ENCODE measurements around the gene CHST8.
"Not testable (repeated sequence)": the region's sequence is repeated elsewhere in the genome, so short reads cannot be mapped to it uniquely, and the experiment has no call there.

Gene CHST8

GRCh38 chr19:33688171-33688992, 66.6 kb downstream of the CHST8 start:
- in situ Hi-C loops (cut with HindIII; ENCODE audit: low sequenced_read_pairs) = no loop called here

GRCh38 chr19:33689138-33689746, 67.5 kb downstream of the CHST8 start:
- in situ Hi-C loops (cut with HindIII; ENCODE audit: low sequenced_read_pairs) = no loop called here

DNA sequence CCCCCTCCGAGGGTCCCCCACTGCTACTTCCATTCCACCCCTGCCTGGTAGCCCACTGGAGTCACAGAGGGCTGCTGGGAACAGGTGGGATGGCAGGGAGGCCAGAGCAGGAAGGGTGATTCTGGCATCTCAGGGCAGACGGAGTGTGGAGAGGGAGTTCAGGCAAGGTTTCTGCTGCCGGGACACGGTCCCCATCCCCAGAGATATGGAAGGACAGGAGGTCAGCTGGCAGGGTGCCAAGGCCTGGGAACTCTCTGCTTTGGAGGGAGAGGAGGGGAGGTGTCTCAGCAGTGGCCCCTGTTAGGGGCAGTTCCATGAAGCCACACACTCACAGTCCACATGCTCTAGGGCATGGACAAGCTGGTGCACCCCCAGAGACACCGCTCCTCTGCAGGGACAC, 68.1 kb downstream of the CHST8 start:
- in situ Hi-C loops (cut with HindIII; ENCODE audit: low sequenced_read_pairs) = no loop called here

GRCh38 chr19:33690378-33691029, 68.8 kb downstream of the CHST8 start:
- in situ Hi-C loops (cut with HindIII; ENCODE audit: low sequenced_read_pairs) = no loop called here

DNA sequence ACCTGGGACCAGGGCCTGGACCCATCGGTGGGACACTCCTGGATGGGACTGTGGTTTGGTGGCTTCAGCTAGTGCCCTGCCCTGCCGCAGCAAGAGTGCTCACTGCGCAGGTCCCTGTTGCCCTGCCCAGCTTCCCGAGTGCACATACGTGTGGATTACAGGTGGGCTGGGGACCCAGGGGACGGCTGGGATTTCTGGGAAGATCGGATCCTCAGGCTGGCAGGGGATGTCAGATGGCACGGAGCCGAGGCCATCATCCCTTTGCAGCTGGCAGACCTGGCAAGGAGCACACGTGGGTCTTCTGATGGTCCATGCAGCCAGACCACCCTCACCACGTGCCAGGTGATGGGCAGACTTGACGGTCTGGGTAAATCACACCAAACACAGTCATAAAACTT, 69.3 kb downstream of the CHST8 start:
- in situ Hi-C loops (cut with HindIII; ENCODE audit: low sequenced_read_pairs) = no loop called here

DNA sequence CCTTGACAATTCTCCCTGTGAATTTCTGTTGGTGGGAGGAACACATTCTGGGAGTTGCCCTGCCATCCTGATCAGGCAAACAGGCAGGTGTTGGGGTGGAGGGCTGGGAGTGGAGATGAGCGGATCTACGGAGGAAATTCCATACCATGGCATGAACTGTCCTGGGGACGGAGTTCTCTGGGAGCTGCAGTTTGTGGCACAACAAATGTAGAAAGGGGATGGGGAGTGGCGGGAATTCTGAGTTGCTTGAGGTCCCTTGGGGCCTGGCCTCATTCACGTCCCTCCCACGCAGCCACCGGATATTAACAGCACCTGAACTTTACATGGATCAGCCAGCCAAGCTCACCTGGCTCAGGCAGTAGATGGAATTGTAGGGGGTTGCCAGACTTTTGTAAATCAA, 70.0 kb downstream of the CHST8 start:
- in situ Hi-C loops (cut with HindIII; ENCODE audit: low sequenced_read_pairs) = no loop called here

- in situ Hi-C loops (cut with HindIII; ENCODE audit: low sequenced_read_pairs) = no loop called here
Measured at GRCh38 chr19:33693678-33694077, 71.9 kb downstream of the CHST8 start.

DNA sequence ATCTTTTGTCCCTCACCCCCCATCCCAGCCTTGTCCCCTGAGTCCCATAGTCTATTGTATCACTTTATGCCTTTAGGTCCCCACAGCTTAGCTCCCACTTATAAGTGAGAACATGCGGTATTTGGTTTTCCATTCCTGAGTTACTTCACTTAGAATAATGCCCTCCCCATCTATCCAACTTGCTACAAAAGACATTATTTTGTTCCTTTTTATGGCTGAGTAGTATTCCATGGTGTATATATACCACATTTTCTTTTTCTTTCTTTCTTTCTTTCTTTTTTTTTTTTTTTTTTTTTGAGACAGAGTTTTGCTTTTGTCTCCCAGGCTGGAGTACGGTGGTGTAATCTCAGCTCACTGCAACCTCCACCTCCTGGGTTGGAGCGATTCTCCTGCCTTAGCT, 73.8 kb downstream of the CHST8 start:
- in situ Hi-C loops (cut with HindIII; ENCODE audit: low sequenced_read_pairs) = not testable (repeated sequence)

DNA sequence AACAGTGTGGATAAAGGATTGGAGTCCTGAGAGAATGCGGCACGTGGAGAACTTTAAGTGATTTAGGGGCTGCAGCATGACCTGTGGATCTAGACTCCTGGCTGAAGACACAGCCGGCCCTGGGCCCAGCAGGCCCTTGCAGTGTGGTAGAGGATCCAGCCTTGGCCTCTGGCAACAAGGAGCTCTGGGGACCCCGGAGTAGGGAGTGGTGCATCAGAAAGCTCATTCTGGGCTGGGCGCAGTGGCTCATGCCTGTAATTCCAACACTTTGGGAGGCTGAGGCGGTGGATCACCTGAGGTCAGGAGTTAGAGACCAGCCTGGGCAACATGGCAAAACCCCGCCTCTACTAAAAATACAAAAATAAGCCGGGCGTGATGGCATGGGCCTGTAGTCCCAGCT, 76.0 kb downstream of the CHST8 start:
- in situ Hi-C loops (cut with HindIII; ENCODE audit: low sequenced_read_pairs) = no loop called here

DNA sequence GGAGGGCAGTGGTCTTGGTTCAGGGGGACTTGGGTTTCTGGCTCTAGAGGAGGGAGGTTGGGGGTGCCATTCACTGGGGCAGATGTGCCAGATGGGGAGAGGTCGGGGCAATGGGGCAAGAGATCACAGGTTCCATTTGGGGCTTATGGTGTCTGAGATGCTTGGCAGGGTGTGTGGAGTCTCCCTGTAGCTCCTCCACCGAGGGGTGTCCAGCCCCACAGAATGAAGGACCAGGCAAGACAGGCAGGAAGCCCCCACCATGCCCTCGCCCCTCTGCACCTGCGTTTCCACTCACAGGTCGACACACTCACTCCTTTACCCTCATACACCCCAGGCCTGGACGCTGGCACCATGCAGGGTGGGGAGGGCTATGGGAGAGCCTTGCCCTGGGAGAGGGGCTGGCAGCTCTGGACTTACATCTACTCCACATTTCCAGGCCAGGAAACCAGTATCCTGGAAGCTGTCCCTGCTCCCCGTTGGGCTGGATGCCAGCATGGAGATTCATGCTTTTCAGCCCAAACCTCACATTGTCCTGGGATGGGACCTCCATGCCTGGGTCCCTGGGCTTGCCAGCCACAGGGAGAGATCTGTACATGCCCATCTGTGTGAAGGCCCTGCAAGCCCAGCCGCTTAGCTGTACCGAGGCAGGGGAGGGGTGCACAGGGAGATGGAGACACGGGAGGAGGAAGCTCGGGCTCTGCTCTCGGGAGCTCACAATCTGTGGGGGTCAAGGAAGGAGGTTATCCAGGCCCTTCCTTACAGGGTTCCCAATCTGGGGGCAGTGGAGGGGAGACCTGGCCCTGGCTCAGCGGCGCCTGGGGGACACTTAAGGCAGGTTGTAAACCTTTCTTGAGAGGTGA, 77.1 kb downstream of the CHST8 start:
- in situ Hi-C loops (cut with HindIII; ENCODE audit: low sequenced_read_pairs) = no loop called here

DNA sequence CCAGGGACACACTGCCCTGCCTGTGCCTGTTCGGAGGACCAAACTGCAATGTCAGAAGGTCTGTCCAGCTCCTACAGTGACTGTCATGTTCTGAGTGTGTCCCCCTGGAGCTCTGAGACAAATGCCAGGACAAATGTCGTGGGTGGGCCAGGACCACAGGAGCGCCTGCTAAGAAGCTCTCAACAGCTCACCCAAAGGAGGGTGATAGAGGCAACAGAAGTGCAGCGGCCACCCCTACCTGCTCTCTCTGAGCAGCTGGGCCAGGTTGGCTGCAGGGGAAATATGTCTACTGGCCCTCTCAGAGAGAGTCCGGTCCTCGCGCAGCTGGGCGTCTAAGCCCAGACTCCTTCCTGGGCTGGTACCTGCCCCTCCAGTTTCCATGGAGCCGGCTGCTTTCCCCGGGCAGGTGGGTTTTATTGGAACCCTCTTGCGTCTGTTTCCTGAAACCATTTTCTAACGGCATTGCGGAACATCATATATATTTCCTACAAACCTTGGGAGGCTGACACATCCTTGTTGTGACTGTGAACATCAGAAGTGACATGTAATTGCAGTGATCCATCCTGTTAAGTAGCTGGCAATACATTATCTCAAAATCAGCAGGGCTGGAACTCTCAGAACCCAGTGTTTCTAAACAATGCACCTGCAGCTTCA, 78.1 kb downstream of the CHST8 start:
- in situ Hi-C loops (cut with HindIII; ENCODE audit: low sequenced_read_pairs) = loop anchor here (5.0 kb wide), 1 partner anchor 283 kb away; no protein-coding TSS in a partner anchor

DNA sequence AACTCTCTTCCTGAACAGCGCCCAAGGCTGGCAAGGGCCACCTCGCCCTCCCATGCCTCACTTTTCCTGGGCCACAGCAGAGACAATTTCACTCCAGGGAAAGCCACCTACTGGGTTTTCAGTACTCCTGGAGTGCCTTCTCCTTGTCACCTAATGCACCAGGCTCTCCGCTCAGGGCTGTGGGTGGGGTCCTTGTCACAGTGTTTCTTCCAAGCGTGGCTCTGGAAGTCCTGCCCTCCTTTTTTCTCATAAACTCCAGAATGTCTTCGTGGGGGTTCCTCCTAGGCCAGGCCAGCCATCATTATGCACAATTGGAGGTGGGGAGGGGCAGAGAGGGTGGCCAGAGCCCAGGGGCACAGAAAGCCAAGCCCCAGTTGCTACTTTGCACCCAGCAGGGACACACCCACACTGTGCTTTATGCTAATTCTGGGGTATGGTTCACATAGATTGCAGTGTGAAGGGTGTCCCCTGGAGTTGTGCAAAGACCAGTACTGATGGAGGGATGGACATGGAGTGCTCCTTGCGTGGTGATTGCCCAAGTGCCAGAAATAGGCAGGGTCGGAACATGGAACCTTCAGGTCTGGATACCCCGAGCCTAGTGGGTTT, 78.8 kb downstream of the CHST8 start:
- in situ Hi-C loops (cut with HindIII; ENCODE audit: low sequenced_read_pairs) = loop anchor here (5.0 kb wide), 1 partner anchor 283 kb away; no protein-coding TSS in a partner anchor

DNA sequence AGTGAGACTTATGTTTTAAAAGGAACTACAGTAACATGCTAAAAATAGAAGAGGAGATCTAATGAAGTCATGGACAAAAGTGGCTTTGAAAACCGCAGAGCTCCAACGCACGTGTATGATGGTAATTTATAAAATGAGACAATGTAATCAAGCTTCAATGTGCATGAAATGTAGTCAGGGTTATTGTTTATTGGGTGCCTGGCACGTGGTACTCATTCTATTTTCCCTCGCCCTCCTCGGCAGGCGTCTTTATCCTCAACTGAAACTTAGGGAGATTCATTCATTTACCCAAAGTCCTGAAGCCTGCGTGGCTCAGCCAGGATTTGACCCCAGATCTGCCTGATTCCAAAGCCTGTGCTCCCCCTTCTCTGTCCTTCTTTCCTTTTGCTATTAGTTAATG, 79.8 kb downstream of the CHST8 start:
- in situ Hi-C loops (cut with HindIII; ENCODE audit: low sequenced_read_pairs) = loop anchor here (5.0 kb wide), 1 partner anchor 284 kb away; no protein-coding TSS in a partner anchor

- in situ Hi-C loops (cut with HindIII; ENCODE audit: low sequenced_read_pairs) = loop anchor here (5.0 kb wide), 1 partner anchor 286 kb away; no protein-coding TSS in a partner anchor
Measured at GRCh38 chr19:33702606-33703437, 81.1 kb downstream of the CHST8 start.

- in situ Hi-C loops (cut with HindIII; ENCODE audit: low sequenced_read_pairs) = loop anchor here (5.0 kb wide), 1 partner anchor 286 kb away; no protein-coding TSS in a partner anchor
Measured at GRCh38 chr19:33703438-33703750, 81.6 kb downstream of the CHST8 start.

- in situ Hi-C loops (cut with HindIII; ENCODE audit: low sequenced_read_pairs) = loop anchor here (5.0 kb wide), 1 partner anchor 287 kb away; no protein-coding TSS in a partner anchor
Measured at GRCh38 chr19:33703821-33704220, 82.1 kb downstream of the CHST8 start.

DNA sequence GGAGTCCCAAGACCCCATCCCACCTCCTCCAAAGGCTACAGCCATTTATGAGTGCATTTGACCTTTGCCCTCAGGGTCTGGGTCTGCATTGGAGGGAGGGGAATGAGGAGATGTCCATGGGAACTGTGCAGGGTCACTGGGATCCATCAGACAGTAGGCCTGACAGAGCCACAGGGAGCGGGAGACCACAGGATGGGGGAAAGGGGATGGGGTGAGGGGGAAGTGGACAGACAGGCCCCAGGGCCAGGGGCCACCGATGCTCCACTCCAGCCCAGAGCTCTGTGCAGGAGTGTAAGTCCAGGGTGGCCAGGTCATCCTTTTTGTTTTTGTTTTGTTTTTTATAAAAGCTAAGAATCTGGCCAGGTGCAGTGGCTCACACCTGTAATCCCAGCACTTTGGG, 82.5 kb downstream of the CHST8 start:
- in situ Hi-C loops (cut with HindIII; ENCODE audit: low sequenced_read_pairs) = loop anchor here (5.0 kb wide), 1 partner anchor 287 kb away; no protein-coding TSS in a partner anchor

DNA sequence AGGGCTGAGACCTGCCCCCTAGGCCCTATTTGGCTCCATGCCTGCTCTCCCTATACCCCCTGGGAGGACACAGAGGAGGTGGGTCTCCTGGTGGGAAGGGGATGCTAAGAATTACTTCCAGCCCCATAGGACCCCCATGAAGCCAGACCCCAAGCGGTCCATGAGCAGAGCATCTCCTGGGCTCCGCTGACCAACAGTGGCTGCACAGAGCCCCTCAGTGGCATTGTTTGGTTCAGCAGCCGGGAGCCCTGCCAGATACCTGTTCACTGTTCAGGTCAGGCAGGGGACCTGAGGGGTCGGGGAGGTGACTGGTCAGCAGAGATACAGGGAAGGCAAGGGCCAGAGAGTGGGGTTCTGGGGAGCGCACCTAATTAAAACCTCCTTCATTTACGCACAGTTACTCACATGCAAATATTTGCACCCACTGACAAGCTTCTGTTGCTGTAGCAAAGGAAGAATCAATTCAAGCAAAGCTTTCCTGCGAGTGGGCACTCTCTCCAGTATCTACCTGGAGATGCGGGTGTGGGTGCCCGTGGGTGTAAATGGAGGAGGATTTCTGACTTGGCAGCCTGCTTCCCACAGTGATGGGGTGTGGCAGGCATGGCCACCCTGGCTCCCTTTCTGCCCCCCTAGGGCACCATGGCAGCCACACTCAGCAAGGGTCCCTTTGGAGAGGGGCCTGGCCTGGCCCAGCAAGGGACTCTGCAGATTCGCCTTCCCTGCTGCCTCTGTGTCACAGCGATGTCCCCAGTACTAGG, 83.5 kb downstream of the CHST8 start:
- in situ Hi-C loops (cut with HindIII; ENCODE audit: low sequenced_read_pairs) = no loop called here
